Adipocyte (in vitro differentiated cells): ENCODE results near the gene ODC1.

Experiments used
- DNase-seq: peaks from one replicate; pipeline ENCODE4 v3.0.0-alpha.2; 2015; ENCODE audit warnings: low read depth
- H3K27me3 ChIP-seq: replicated peaks from 2 replicates; pipeline ENCODE4 v1.7.0; 2013; ENCODE audit warnings: mild to moderate bottlenecking, low read length, moderate library complexity; ENCODE audit not compliant: control insufficient read depth, insufficient read depth
- H3K36me3 ChIP-seq: 2 replicates; pipeline ENCODE4 v1.7.0; 2013; ENCODE audit warnings: low read length, mild to moderate bottlenecking, moderate library complexity; ENCODE audit not compliant: control insufficient read depth, insufficient read depth, severe bottlenecking
- H3K4me1 ChIP-seq: 2 replicates; pipeline ENCODE4 v1.7.0; 2013; ENCODE audit warnings: mild to moderate bottlenecking, low read length, moderate library complexity; ENCODE audit not compliant: control insufficient read depth, insufficient read depth
- H3K4me3 ChIP-seq: 2 replicates; pipeline ENCODE4 v1.7.0; 2013; ENCODE audit warnings: mild to moderate bottlenecking, low read length, moderate library complexity
- H3K9ac ChIP-seq: 2 replicates; pipeline ENCODE4 v1.7.0; 2013; ENCODE audit warnings: mild to moderate bottlenecking, low read length, moderate library complexity
- H3K9me3 ChIP-seq: 2 replicates; pipeline ENCODE4 v1.7.0; 2013; ENCODE audit warnings: mild to moderate bottlenecking, low read length, moderate library complexity; ENCODE audit not compliant: control insufficient read depth

Gene ODC1

GRCh38 chr2:10402062-10402585 is 46.0 kb downstream of the ODC1 start:
- Histone ChIP-seq H3K9ac (no peak overlapping the region), H3K4me3 (no peak overlapping the region), H3K4me1 (peaks cover 38% of the 10 kb centered on the region), H3K27me3 (peaks cover 24% of the 10 kb centered on the region), H3K9me3 (no peaks in the 10 kb centered on the region), H3K36me3 (no peaks in the 10 kb centered on the region)
- no peak for DNase-seq

GRCh38 chr2:10400978-10401951 is 46.9 kb downstream of the ODC1 start:
- Histone ChIP-seq H3K36me3 (no peaks in the 10 kb centered on the region), H3K9ac (no peak overlapping the region), H3K4me1 (peaks cover 33% of the 10 kb centered on the region), H3K4me3 (no peak overlapping the region), H3K9me3 (no peaks in the 10 kb centered on the region), H3K27me3 (peaks cover 24% of the 10 kb centered on the region)
- DNase-seq = no peak

GRCh38 chr2:10400568-10400977 is 47.6 kb downstream of the ODC1 start:
- H3K36me3 ChIP-seq = no peaks in the 10 kb centered on the region
- DNase-seq = no peak
- H3K9me3 ChIP-seq = no peaks in the 10 kb centered on the region
- peaks cover 25% of the 10 kb centered on the region for H3K27me3 ChIP-seq
- H3K4me1 ChIP-seq = peaks cover 26% of the 10 kb centered on the region
- H3K9ac ChIP-seq = no peak overlapping the region
- no peak overlapping the region for H3K4me3 ChIP-seq

DNA sequence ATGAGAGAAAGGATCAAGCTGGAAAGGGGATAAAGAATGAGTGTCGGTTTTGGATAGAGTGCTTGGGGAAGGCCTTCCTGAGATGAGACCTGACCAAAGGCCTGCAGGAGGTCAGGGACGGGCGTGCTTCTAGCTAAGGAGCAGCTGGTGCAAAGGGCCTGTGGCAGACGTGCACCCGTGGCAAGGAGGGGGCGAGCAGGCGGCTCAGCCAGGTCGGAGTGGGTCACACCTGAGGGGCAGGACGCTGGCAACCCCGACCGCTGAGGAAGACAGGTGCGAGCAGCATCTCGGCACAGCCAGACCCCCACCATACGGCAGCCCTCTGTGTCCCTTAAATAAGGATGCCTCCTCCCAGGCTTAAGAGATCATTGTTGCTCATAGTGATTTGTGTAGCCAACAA is 48.1 kb downstream of the ODC1 start:
- Histone ChIP-seq H3K9ac (no peak overlapping the region), H3K36me3 (no peaks in the 10 kb centered on the region), H3K4me1 (peaks cover 21% of the 10 kb centered on the region), H3K27me3 (peaks cover 28% of the 10 kb centered on the region), H3K4me3 (no peak overlapping the region), H3K9me3 (no peaks in the 10 kb centered on the region)
- DNase-seq = no peak

- DNase-seq = no peak
- Histone ChIP-seq H3K36me3 (no peaks in the 10 kb centered on the region), H3K9ac (no peak overlapping the region), H3K4me1 (peaks cover 15% of the 10 kb centered on the region), H3K4me3 (no peak overlapping the region), H3K9me3 (no peaks in the 10 kb centered on the region), H3K27me3 (peaks cover 28% of the 10 kb centered on the region)
These were observed 48.8 kb downstream of the ODC1 start for GRCh38 chr2:10399358-10399757.

- H3K4me1 ChIP-seq = peaks cover 13% of the 10 kb centered on the region
- H3K36me3 ChIP-seq = no peaks in the 10 kb centered on the region
- DNase-seq = no peak
- H3K9ac ChIP-seq = no peak overlapping the region
- H3K27me3 ChIP-seq = peaks cover 28% of the 10 kb centered on the region
- H3K4me3 ChIP-seq = no peak overlapping the region
- no peaks in the 10 kb centered on the region for H3K9me3 ChIP-seq
These were observed 49.6 kb downstream of the ODC1 start for GRCh38 chr2:10398496-10398895.

DNA sequence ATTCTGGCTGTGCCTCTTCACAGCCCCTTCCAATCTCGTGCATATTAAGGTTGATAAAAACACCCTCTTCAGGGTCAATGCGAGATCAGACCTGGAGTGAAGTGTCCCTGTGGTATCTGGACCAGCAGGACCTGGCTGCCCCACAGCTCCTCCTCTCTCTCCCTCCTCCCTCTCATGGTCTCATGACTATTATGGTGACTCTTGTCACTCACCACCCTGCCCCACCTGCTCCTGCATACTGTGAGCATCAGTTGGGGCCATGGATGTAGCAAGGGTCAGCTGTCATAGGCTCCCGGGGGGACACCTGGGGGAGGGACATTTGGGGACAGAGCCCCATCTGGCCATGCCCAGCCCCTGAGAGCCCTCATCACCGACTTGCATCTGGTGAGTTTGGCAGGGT is 50.2 kb downstream of the ODC1 start:
- Histone ChIP-seq H3K9ac (no peak overlapping the region), H3K4me3 (no peak overlapping the region), H3K9me3 (no peaks in the 10 kb centered on the region), H3K36me3 (no peaks in the 10 kb centered on the region), H3K4me1 (peaks cover 9% of the 10 kb centered on the region), H3K27me3 (peaks cover 28% of the 10 kb centered on the region)
- DNase-seq = no peak

GRCh38 chr2:10397297-10397875 is 50.7 kb downstream of the ODC1 start:
- no peak overlapping the region for H3K4me3 ChIP-seq
- H3K9me3 ChIP-seq = no peaks in the 10 kb centered on the region
- peaks cover 4% of the 10 kb centered on the region for H3K4me1 ChIP-seq
- H3K9ac ChIP-seq = no peak overlapping the region
- no peaks in the 10 kb centered on the region for H3K36me3 ChIP-seq
- no peak for DNase-seq
- H3K27me3 ChIP-seq = peaks cover 28% of the 10 kb centered on the region

- H3K4me1 ChIP-seq = no peaks in the 10 kb centered on the region
- peaks cover 28% of the 10 kb centered on the region for H3K27me3 ChIP-seq
- H3K9ac ChIP-seq = no peak overlapping the region
- no peak for DNase-seq
- H3K4me3 ChIP-seq = no peak overlapping the region
- no peaks in the 10 kb centered on the region for H3K36me3 ChIP-seq
- H3K9me3 ChIP-seq = no peaks in the 10 kb centered on the region
These were observed 51.7 kb downstream of the ODC1 start for GRCh38 chr2:10396464-10396863.

DNA sequence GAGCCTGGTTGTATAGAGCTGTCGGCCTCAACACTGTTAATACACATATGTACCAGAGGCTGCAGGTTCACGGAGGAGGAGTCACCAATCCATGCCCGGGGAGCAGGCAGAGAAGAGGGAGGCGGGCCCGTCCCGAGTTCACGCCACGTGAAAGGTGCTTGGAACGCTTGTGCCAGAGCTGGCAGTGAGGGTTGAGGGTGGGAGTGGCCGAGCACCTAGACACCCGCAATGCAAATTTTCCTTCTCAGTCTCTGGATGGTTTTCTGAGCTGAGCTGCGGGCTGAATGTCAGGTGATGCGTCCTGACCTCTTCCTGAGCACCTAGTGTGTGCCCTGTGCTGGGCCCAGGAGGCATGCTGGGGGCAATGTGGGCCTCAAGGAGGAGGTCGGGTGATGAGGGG is 52.2 kb downstream of the ODC1 start:
- Histone ChIP-seq H3K27me3 (peaks cover 28% of the 10 kb centered on the region), H3K36me3 (no peaks in the 10 kb centered on the region), H3K9ac (no peak overlapping the region)

DNA sequence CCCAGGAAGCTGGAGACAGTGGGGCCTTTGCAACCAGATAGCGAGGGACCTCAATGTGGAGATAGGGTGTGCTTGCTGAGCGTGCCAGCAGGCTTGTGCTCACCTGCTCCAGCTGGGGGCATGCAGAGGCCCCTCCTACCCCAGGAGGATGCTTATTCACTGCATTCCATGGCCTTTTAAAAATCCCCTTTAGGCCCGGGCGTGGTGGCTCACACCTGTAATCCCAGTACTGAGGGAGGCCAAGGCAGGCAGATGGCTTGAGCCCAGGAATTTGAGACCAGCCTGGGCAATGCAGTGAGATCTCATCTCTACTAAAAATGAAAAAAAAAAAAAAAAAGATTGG is 54.5 kb downstream of the ODC1 start:
- peaks cover 11% of the 10 kb centered on the region for H3K4me1 ChIP-seq
- no peak overlapping the region for H3K4me3 ChIP-seq
- H3K27me3 ChIP-seq = peaks cover 37% of the 10 kb centered on the region
- H3K9ac ChIP-seq = no peak overlapping the region
- H3K36me3 ChIP-seq = no peaks in the 10 kb centered on the region
- H3K9me3 ChIP-seq = no peaks in the 10 kb centered on the region
- no peak for DNase-seq

More for the DNA sequence above, 52.2 kb downstream of the ODC1 start:
- DNase-seq = no peak
- H3K9me3 ChIP-seq = no peaks in the 10 kb centered on the region
- no peaks in the 10 kb centered on the region for H3K4me1 ChIP-seq
- H3K4me3 ChIP-seq = no peak overlapping the region
